ENCODE measurements around the gene GPR156.

DNA sequence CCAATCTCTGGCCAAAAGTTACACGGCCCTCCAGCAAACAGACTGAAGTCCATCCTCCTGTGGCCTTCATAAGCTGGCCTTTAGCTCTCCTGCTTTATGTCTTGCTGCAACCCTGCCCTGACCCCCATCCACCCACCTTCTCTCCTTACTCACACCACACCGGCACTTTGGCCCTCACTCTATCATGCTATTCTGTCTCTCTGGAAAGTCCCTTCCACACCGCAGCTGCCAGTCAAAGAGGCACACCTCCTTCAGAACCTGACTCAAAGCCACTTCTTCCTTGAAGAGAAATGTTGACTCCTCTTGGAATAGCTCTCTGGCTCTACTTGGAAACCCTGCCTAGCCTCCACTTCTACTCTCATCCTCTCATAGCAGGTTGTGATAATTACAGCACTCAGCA is 4.5 kb downstream of the GPR156 start:
- no peak for TF ChIP-seq EZH2 (IDR thresholded peaks at IDR 0.05; ENCODE audit: borderline replicate concordance, insufficient read depth, low read length, poor library complexity, severe bottlenecking)
- TF ChIP-seq SMC3 (conservative IDR thresholded peaks at IDR 0.05; ENCODE audit: poor library complexity) = no peak
- TF ChIP-seq, protein P1, sequence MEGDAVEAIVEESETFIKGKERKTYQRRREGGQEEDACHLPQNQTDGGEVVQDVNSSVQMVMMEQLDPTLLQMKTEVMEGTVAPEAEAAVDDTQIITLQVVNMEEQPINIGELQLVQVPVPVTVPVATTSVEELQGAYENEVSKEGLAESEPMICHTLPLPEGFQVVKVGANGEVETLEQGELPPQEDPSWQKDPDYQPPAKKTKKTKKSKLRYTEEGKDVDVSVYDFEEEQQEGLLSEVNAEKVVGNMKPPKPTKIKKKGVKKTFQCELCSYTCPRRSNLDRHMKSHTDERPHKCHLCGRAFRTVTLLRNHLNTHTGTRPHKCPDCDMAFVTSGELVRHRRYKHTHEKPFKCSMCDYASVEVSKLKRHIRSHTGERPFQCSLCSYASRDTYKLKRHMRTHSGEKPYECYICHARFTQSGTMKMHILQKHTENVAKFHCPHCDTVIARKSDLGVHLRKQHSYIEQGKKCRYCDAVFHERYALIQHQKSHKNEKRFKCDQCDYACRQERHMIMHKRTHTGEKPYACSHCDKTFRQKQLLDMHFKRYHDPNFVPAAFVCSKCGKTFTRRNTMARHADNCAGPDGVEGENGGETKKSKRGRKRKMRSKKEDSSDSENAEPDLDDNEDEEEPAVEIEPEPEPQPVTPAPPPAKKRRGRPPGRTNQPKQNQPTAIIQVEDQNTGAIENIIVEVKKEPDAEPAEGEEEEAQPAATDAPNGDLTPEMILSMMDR (IDR thresholded peaks at IDR 0.05; ENCODE audit: poor library complexity, severe bottlenecking) = no peak
- no peak for TF ChIP-seq EP300 (conservative IDR thresholded peaks at IDR 0.05; ENCODE audit: poor library complexity, severe bottlenecking)
- TF ChIP-seq POLR2AphosphoS5 (IDR thresholded peaks at IDR 0.05) = no peak
- no peak for TF ChIP-seq TAF1 (IDR thresholded peaks at IDR 0.05; ENCODE audit: low read depth)
- no peak for TF ChIP-seq RAD21 (conservative IDR thresholded peaks at IDR 0.05)
